Measurements from ENCODE around the gene RPL13A. TPM values are rescaled to one million over a fixed set of nuclear protein-coding genes. Genes with fewer than 3 reads are reported as not detected.
A peak's percentile ranks its signal among the peaks of the same experiment; 100 is the strongest.
"Not testable (repeated sequence)": the region's sequence is repeated elsewhere in the genome, so short reads cannot be mapped to it uniquely, and the experiment has no call there.

Gene RPL13A
- total RNA-seq (ENCODE audit: insufficient read depth, low replicate concordance): 1,894 TPM

GRCh38 chr19:49487277-49488045 is at the start of gene RPL13A:
RPL13A (plus strand) TSS chr19:49487608; CDS start chr19:49487630, 22 bp downstream.
- peak; percentile 100 for DNase-seq (ENCODE audit: low spot score)

GRCh38 chr19:49438261-49438660 is 49.1 kb upstream of the RPL13A start:
- DNase-seq (ENCODE audit: low spot score): no peak

- no peak for DNase-seq (ENCODE audit: low spot score)
These were observed 47.6 kb upstream of the RPL13A start for GRCh38 chr19:49439836-49440235.

GRCh38 chr19:49440439-49441209 is 46.8 kb upstream of the RPL13A start:
- no peak for DNase-seq (ENCODE audit: low spot score)

- DNase-seq (ENCODE audit: low spot score): no peak
These were observed 46.0 kb upstream of the RPL13A start, which contains the start of gene SLC17A7 for GRCh38 chr19:49441210-49441959. SLC17A7 (minus strand) TSS chr19:49441527; CDS start chr19:49441379, 148 bp downstream.

- DNase-seq (ENCODE audit: low spot score): no peak
These were observed 45.5 kb upstream of the RPL13A start for GRCh38 chr19:49441960-49442350.

GRCh38 chr19:49442354-49442753 is 45.1 kb upstream of the RPL13A start:
- DNase-seq (ENCODE audit: low spot score): no peak

GRCh38 chr19:49442771-49443365 is 44.5 kb upstream of the RPL13A start:
- DNase-seq (ENCODE audit: low spot score): peak; percentile 89

GRCh38 chr19:49443366-49444099 is 43.9 kb upstream of the RPL13A start:
- peak; percentile 98 for DNase-seq (ENCODE audit: low spot score)

- not testable (repeated sequence) for DNase-seq (ENCODE audit: low spot score)
These were observed 43.2 kb upstream of the RPL13A start for GRCh38 chr19:49444100-49444700.

GRCh38 chr19:49445997-49446396 is 41.4 kb upstream of the RPL13A start:
- no peak for DNase-seq (ENCODE audit: low spot score)

GRCh38 chr19:49447485-49448431 is 39.6 kb upstream of the RPL13A start:
- DNase-seq (ENCODE audit: low spot score): no peak

GRCh38 chr19:49448432-49448786 is 39.0 kb upstream of the RPL13A start:
- DNase-seq (ENCODE audit: low spot score): no peak

GRCh38 chr19:49450405-49450804 is 37.0 kb upstream of the RPL13A start:
- no peak for DNase-seq (ENCODE audit: low spot score)

- peak; percentile 100 for DNase-seq (ENCODE audit: low spot score)
These were observed 35.8 kb upstream of the RPL13A start, which contains the start of gene PIH1D1 for GRCh38 chr19:49451430-49452181. PIH1D1 (minus strand) TSS chr19:49451814; CDS start chr19:49451574, 240 bp downstream.

GRCh38 chr19:49453013-49453756 is 34.2 kb upstream of the RPL13A start, which contains the start of gene ALDH16A1:
ALDH16A1 (plus strand) TSS chr19:49453225; CDS start chr19:49453332, 107 bp downstream.
- DNase-seq (ENCODE audit: low spot score): peak; percentile 99

GRCh38 chr19:49453757-49454240 is 33.6 kb upstream of the RPL13A start:
- no peak for DNase-seq (ENCODE audit: low spot score)
